Stimulated activated CD8-positive, alpha-beta memory T cell treated with anti-CD3 and anti-CD28 coated beads, Interleukin-4, amount 100 ng/mL, for 24 hours (primary cell): ENCODE measurements around the gene GTF2H2C.
"Not testable (repeated sequence)": the region's sequence is repeated elsewhere in the genome, so short reads cannot be mapped to it uniquely, and the experiment has no call there.

ENCODE experiments used
- DNase-seq: peaks from one replicate; pipeline ENCODE4 v3.0.0-alpha.2; 2020; ENCODE audit warnings: low read depth

Gene GTF2H2C

DNA sequence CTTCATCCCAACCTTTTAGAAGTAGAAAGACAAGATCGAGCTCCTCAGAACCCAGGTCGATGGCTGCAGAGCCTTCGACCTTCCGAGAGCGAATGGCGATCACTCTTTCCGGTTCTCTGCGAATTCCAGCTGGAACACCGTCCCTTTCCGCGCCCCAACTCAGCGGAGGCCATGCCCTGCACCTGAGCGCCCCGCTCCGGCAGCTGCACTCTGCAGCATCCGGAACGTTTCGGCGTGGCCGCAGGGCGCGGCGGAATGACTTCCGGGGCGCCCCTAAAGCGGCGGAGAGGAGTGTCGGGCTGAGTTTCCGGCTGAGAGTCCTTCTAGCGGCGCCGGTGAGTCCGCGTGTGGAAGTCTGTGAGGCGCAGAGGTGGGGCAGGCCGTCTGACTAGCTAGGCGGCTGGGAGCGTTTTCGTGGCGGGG, at the start of gene GTF2H2C:
Gene GTF2H2C, plus strand, starts transcription at position 284 of the 423 bp plus-strand sequence. CDS start 4,942 bp downstream, outside the sequence.
- peak; percentile 52 for DNase-seq

DNA sequence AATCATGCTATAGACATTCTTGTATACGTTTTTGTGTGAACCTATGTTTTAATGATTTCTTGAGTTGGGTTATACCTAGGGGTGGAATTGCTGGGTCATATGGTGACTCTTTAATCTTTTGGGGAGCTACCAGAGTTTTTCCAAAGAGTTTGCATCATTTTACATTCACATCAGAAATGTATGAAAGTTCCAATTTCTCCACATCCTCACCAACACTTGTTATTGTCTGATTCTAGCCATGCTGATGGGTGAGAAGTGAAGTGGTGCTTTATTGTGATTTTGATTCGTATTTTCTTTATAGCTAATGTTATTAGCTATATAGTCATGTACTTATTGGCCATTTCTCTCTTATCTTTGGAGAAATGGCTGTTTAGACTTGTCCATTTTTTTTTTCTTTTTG, 49.3 kb upstream of the GTF2H2C start:
- DNase-seq = no peak

DNA sequence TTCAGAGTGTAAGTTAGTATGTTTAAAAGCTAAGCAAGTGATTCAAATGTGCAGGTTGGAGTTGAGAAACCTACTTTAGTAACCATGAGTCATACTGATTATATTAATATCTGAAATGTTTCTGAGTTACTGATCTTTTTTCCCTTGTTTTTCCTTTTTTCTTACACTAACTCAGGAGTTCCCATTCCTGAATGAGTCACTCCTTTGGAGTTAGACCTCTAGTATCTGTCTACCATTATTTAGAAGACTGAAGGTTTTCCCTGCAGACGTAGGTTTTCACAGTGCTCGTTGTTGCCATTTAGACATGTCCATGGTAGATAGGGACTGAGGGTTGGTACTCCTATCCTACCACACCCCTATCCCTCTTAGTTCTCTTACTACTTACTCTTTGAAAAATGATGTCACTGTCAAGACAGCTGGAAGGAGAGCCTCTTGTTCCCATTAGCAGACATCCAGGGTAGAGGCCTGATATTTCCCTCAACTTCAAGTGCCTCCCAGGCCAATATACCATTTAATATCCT, 47.2 kb upstream of the GTF2H2C start:
- no peak for DNase-seq

DNA sequence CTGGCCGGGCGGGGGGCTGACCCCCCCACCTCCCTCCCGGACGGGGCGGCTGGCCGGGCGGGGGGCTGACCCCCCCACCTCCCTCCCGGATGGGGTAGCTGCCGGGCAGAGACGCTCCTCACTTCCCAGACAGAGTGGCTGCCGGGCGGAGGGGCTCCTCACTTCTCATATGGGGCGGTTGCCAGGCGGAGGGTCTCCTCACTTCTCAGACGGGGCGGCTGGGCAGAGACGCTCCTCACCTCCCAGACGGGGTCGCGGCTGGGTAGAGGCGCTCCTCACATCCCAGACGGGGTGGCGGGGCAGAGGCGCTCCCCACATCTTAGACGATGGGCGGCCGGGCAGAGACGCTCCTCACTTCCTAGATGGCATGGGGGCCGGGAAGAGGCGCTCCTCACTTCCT, 44.4 kb upstream of the GTF2H2C start:
- not testable (repeated sequence) for DNase-seq

DNA sequence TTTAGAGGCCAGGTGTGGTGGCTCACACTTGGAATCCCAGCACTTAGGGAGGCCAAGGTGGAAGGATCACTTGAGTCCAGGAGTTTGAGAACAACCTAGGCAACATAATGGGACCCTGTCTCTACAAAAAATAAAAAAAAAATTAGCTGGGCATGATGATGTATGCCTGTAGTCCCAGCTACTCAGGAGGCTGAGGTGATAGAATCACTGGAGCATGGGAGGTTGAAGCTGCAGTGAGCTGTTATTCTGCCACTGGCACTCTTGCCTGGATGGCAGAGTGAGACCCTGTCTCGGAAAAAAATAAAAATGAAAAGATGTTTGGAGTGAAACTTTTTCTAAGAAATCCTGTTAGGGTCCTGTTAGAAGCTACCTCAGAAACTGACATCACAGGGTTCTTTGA, 43.2 kb upstream of the GTF2H2C start:
- no peak for DNase-seq

DNA sequence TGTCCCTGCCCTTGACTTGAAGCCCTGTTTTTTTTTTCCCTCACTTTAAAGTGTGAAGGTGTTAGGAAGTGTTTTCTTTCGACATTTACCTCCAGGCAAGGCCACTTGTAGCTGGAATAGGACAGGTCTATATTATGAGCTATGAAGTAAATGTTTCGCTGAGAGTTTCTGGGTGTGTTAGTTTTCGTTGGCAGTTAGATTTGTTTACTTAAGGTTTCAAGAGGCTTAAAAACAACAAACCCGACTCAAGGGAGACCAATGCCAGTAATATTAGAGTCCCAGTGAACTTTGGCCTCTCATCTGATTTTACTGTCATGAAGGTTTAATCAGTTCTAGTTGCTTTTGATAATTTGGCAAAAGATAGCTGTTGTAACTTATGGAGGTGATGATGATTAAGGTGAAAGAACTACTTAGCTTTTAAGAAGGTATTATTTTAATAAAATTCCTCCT, 42.2 kb upstream of the GTF2H2C start:
- DNase-seq = no peak

DNA sequence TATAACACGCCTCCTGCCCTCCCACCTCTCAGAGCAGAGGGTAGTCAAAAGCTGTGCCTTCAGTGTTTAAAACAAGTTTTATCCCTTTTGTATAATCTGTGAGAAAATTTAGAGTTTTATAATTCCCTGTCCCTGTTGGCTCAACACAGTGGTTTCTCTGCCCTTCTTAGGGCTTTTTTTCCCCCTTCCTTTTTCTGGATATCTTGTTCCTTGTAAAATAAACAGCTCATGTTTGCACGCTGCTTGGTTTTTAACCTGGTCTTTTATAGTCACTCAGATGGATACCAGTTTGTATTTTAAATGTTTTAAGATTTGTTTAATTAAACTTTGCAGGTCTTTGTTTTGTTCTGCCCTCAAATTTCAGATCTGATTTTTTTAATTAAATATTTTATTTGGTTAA, 40.7 kb upstream of the GTF2H2C start:
- no peak for DNase-seq

DNA sequence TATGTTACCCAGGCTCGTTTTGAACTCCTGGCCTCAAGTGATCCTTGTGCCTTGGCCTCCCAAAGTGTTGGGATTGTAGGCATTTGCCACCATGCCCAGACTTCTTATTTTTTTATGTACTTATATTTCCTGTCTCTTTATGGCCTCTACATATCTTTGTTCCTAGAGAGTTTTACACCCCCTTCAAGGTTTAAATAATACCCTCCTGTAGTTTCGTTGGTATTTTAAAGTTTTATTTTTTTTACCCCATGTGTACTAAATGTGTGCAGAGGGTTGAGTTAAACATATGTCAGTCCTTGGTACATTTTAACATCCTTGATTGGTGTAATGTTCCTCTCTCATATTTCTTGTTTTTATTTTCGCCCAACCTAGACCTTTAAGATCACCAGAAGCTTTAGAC, 38.0 kb upstream of the GTF2H2C start:
- no peak for DNase-seq

DNA sequence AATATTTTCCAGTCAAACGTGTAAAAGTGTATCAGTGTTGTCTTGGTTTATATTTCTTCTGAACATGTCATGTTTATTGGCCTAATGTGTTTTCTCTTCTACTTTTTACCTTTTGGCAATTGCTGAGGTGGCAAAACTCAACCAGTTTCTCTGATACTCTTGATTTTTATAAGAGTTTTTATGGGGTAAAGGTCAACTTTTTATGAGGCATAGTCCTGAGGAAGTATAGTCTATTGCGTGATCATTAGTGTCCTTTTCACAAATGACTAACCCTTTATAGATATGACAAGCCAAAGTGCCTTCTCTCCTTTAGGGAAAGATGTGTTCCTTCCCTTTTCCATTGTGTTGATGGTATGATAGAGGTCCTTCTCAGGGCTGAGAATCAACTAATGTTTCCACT, 34.5 kb upstream of the GTF2H2C start:
- DNase-seq = no peak

DNA sequence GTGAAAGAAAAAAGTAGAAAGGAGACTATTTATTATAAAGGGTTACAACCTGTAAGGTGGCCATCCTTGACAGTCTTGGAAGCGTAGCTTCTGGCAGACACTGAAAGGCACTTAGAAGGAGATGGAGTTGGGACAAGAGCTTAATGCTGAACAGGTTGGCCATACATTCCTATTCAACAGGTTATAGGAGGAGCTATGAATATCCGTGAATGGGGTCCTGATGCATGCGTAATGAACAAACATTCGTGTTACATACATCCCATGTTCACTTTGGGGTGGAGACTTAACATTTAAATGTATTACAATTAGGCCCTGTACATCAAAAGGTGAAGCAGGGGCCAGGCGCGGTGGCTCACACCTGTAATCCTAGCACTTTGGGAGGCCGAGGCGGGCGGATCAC, 33.3 kb upstream of the GTF2H2C start:
- DNase-seq = no peak

DNA sequence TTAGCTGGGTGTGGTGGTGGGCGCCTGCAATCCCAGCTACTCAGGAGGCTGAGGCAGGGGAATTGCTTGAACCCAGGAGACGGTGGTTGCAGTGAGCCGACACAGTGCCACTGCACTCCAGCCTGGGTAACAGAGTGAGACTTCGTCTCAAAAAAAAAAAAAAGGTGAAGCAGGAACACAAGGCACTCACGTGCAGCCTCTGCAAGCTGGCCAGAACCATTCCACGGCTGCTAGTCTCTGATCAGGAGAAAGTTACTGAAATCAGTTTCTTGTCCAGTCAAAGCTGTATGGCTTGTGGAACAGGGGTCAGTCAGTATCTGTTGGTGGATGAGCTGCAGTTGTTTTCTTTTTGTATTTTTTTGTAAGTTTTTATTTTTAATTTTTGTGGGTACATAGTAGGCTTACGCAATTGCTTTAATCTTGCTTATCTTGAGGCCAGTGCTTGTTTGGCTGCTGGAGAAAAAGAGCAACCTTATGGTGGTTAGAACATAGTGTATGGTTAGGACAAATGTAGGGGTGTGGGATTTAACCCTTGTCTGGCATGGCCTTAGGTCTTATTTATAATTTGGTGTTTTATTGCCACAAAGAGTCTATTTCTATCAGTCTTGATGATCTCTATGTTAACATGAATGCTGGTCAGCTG, 32.7 kb upstream of the GTF2H2C start:
- DNase-seq = no peak

DNA sequence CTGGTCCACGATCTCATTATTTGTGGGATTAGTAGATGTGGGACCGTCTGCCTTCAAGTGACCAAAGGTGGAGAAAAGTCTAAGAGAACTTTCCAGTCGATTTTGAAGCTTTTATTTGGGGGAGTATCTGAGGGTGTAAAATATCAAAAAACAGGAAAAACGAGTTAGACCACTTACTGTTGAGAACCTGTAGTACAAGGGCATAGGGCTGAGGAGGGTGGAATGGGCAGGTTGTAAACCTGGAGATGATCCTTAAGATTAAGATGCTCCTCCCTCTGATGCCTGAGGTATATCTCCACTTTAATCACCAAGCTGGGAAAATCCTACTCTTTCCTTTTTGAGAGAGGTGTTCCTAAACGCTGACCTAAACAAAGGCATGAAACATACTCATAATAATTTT, 32.0 kb upstream of the GTF2H2C start:
- DNase-seq = no peak

DNA sequence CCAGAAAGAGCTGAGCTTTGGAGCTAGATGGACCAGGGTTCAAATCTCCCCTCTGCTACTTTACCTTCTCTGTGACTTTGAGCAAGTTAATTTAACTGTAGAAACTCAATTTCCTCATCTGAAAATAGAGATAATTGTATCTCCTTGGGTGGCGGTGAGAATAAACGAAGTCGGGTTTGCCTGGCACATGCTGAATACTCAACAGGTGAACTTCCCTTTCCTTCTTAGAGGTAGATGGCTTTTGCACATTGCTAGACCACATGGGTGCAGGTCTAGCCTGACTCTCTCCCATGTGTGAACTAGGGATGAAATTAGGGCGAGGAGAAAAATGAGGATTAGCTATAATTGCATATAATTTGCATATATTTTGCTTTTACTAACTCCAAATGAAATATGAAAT, 31.4 kb upstream of the GTF2H2C start:
- DNase-seq = no peak

DNA sequence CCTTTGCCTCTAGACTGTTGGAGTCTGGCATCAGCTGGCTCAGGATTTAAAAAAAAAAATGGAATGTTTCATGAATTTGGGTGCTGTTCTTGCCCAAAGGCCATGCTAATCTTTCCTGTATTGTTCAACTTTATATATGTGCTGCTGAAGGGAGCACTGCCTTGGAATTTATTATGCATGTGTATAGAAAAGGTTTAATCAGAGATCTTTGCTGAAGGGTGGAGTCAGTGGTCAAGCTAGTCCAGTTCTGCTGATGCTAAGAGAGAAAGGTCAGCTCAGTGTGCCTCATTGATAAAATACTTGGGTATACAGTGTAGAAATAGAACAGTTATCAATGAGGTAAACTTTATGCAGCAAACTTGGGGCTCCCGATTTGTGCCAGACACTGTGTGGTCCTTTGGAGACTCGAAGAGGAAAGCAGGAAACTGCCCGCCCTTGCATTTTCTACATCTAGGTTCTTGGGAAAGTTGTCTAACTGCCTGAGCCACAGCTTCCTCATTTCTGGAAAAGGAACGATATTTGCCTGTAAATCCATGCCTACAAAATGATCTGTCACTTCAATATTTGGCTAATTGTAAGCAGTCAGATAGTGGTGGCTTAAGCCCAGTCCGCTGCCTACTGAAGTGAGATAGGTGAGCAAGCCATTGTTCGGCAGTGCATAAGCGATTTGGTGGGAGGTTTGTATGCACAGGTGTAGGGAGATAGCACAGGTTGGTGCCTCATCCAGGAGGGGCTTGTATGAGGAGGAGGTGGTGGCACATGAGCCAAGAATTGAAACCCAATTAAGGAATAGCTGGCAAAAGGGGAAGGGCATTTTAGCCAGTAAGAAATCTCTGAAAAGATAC, 29.2 kb upstream of the GTF2H2C start:
- no peak for DNase-seq

DNA sequence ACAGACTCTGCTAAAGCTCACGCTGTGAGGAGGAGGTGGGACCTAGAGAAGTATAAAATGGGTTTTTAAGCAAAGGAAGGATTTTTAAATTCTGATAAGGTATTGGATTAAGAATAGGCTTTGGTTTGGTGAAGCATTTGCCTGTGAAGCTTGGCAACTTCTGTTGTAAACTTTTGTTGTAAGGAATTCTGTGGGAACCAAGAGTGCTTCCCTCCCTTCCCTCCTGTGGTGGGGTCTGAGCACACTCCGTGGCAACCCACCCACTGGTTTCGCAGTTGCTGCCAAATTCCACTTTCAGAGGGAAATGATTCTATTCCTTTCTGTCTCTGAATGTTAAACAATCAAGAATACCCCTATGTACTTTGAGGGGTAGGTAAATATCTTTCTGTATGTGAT, 28.6 kb upstream of the GTF2H2C start:
- DNase-seq = no peak

DNA sequence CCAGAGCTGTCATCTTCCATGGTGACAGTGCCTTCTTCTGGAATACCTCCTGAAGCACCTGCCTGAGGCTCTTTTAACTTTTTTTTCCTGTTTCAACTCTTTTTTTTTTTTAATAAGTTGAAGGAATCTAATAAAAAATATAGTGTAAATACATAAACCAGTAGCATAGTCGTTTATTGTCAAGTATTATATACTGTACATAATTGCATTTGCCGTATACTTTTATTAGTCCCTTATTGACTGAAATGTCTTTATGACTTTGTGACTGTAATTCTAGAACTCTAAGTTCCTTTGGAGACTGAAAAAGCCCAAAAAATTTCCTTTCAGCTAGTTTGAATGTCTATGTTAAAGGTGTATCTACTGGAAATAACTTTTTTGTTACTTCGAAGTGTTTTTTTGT, 22.1 kb upstream of the GTF2H2C start:
- DNase-seq = not testable (repeated sequence)

DNA sequence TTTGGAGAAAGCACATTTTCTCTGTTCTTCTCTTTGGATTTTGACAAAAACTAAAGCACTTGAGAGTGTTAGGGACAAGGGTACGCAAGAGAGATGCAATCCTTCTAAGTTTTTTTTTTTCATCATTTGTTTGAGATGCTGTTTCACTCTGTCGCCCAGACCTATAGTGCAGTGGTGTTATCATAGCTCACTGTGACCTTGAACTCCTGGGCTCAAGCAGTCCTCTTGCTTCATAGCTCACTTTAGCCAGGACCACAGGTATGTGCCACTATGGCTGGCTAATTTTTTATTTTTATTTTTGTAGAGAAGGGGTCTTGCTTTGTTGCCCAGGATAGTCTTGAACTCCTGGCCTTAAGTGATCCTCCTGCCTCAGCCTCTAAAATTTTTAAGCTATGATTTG, 21.3 kb upstream of the GTF2H2C start:
- not testable (repeated sequence) for DNase-seq

DNA sequence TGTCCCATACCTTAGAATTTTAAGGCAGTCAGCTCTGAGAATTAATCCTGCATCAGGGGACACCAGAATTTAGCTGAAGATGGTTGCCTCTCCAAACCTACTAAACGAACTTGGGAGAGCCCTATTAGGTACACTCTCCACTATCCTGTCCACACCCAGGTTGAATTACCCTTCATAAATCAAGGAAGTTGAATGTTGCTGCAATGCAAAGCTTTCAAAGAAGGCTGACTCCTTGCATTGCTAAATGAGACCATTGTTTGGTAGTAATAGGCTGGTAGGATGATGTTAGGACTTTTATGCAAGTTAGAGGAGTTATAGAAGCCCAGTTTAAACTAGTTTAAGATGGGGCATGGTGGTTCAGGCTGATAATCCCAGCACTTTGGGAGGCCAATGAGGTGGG, 18.6 kb upstream of the GTF2H2C start:
- DNase-seq = not testable (repeated sequence)

DNA sequence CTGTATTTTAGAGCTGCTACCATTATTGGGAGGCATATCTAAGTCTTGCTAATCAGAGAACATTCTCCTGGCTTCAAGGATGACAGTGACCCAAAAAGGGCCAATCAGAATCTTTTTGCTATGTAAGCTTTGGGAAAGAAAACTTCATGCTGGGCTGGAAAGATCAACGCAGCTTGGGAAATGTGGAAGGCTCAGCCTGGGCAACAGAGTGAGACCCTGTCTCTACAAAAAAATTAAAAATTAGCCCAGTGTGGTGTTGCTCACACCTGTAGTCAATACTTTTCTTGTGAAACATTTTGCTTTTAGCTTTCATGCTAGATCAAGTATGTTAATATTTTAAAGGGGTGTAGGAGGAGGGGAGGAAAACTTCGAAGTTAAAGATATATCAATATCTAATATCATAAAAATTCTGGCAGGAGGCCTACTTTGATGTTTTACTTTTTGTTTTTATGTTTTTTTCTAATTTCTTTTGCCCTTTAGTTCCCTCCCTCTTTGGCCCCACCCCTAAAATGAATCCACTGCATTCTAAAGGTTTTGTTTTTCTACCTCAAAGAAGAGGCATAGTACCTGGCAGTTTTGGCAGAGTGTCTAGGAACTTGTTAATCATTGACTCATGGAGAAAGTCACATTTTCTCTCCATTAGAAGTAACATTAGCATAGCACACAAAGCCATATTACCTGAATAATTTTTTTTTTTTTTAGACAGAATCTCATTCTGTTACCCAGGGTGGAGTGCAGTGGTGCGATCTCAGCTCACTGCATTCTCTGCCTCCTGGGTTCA, 17.0 kb upstream of the GTF2H2C start:
- not testable (repeated sequence) for DNase-seq

DNA sequence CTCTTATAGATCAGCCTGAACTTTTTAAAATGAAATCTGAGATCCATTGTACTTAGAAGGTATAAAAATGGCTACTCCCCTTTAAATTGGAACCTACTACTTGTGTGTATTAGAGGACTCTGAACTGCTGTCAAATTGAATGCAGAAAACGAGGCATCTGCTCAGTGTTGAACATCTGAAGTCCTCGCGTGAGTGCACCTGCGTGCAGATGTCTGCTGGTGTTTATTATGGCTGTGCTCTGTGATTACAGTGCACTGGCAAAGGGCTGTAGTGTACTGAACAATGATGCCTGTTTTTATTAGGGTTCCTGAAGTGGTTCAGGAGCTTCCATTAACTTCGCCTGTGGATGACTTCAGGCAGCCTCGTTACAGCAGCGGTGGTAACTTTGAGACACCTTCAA, 15.4 kb upstream of the GTF2H2C start:
- DNase-seq = not testable (repeated sequence)

DNA sequence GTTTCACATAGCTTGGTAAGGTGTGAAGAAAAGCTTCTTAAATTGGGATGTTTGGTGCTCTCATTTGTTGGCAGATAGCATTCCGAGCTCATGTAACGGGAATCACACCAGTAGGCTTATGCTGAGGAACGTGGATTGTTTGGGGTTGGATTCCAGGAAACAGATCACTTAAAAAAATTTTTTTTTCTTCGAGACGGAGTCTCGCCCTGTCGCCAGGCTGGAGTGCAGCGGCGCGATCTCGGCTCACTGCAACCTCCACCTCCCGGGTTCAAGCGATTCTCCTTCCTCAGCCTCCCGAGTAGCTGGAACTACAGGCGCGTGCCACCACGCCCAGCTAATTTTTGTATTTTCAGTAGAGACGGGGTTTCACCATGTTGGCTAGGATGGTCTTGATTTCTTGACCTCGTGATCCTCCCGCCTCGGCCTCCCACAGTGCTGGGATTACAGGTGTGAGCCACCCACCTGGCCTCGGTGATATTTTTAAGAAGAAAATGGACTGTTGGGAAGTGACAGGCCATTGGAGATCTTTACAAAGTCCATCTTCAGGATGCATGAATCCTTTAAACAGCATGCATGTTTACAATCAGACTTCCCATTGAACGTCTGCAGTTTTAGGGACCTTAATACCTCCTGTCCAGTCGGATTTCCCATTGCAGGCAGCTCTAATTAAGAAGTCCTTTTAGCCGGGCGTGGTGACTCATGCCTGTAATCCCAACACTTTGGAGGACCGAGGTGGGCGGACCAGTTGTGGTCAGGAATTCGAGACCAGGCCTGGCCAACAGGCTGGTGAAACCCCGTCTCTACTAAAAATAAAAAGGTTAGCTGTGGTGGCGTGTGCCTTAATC, 818 bp downstream of the GTF2H2C start:
- DNase-seq = not testable (repeated sequence)
